NT2/D1 (cell line): ENCODE data around the gene C1RL.

Source experiments
- SUZ12 ChIP-seq: IDR thresholded peaks from 2 replicates; pipeline ENCODE4 v1.6.1; 2011; ENCODE audit not compliant: insufficient read length, insufficient read depth; ENCODE audit errors: extremely low read depth
- YY1 ChIP-seq: IDR thresholded peaks from 2 replicates; pipeline ENCODE4 v1.6.1; 2011; ENCODE audit not compliant: insufficient read length, insufficient read depth
- ZNF274 ChIP-seq: IDR thresholded peaks from 2 replicates; pipeline ENCODE4 v1.6.1; 2011; ENCODE audit warnings: mild to moderate bottlenecking, low read depth, low read length

- TF ChIP-seq SUZ12 (no peak), ZNF274 (no peak), YY1 (no peak)
These were observed 33.9 kb upstream of the C1RL start for GRCh38 chr12:7142809-7143465.
